ENCODE data around the gene TMEM161B.

DNA sequence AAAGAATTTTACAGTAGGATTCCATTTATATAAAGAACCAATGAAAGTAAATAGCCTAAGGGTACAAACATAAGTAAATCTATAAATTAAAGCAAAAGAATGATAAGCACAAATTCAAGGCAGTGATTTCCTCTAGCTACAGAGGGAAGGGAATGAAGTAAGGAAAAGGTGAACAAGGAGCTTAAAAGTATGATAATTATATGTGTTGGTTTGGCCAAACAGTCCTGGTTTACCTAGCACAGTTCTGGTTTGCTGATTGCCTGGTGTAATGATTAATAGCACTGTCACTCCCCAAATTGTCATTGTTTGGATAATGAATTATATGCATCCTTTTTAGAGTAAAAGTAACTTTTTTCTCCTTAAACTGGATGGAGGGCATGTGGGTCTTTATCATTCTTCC is 15.0 kb upstream of the TMEM161B start:
- TF ChIP-seq, protein P1, sequence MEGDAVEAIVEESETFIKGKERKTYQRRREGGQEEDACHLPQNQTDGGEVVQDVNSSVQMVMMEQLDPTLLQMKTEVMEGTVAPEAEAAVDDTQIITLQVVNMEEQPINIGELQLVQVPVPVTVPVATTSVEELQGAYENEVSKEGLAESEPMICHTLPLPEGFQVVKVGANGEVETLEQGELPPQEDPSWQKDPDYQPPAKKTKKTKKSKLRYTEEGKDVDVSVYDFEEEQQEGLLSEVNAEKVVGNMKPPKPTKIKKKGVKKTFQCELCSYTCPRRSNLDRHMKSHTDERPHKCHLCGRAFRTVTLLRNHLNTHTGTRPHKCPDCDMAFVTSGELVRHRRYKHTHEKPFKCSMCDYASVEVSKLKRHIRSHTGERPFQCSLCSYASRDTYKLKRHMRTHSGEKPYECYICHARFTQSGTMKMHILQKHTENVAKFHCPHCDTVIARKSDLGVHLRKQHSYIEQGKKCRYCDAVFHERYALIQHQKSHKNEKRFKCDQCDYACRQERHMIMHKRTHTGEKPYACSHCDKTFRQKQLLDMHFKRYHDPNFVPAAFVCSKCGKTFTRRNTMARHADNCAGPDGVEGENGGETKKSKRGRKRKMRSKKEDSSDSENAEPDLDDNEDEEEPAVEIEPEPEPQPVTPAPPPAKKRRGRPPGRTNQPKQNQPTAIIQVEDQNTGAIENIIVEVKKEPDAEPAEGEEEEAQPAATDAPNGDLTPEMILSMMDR (IDR thresholded peaks at IDR 0.05) = no peak
- TF ChIP-seq POLR2A (IDR thresholded peaks at IDR 0.05) = no peak

Data from heart left ventricle (tissue), 13 donors.